SJCRH30 (cell line): ENCODE measurements around the gene SEMA7A. TPM values are rescaled to one million over a fixed set of nuclear protein-coding genes. Genes with fewer than 3 reads are reported as not detected.
"Not testable (repeated sequence)": the region's sequence is repeated elsewhere in the genome, so short reads cannot be mapped to it uniquely, and the experiment has no call there.

Experiments
- DNase-seq, 2 experiments: peaks; one replicate each; pipeline ENCODE4 v3.0.0-alpha.2; 2015 to 2020
- H3K27ac ChIP-seq: fragments of 250-450 bp; sonication (Bioruptor Pico); 2 replicates; pipeline ENCODE4 v1.5.1; 2020; ENCODE audit warnings: mild to moderate bottlenecking, moderate library complexity
- H3K27me3 ChIP-seq: fragments of 250-450 bp; sonication (Bioruptor Pico); 2 replicates; pipeline ENCODE4 v1.5.1; 2020; ENCODE audit warnings: mild to moderate bottlenecking, moderate library complexity
- H3K36me3 ChIP-seq: fragments of 250-450 bp; sonication (Bioruptor Pico); 2 replicates; pipeline ENCODE4 v1.5.1; 2020; ENCODE audit warnings: mild to moderate bottlenecking, moderate library complexity
- H3K4me1 ChIP-seq: fragments of 250-450 bp; sonication (Bioruptor Pico); 2 replicates; pipeline ENCODE4 v1.5.1; 2020; ENCODE audit warnings: mild to moderate bottlenecking, moderate library complexity
- H3K4me3 ChIP-seq: fragments of 250-450 bp; sonication (Bioruptor Pico); 2 replicates; pipeline ENCODE4 v1.5.1; 2020; ENCODE audit warnings: mild to moderate bottlenecking, moderate library complexity
- H3K9me3 ChIP-seq: fragments of 250-450 bp; sonication (Bioruptor Pico); replicated peaks from 2 replicates; pipeline ENCODE4 v1.5.1; 2020; ENCODE audit warnings: mild to moderate bottlenecking, moderate library complexity
- total RNA-seq: library from RNA; depleted of rRNA; stranded (reverse); fragments of >200 nt; shearing (Covaris generic); gene quantifications from 2 replicates; pipeline ENCODE4 v1.2.3, GENCODE V29; 2014; rRNA removed

Gene SEMA7A, protein sequence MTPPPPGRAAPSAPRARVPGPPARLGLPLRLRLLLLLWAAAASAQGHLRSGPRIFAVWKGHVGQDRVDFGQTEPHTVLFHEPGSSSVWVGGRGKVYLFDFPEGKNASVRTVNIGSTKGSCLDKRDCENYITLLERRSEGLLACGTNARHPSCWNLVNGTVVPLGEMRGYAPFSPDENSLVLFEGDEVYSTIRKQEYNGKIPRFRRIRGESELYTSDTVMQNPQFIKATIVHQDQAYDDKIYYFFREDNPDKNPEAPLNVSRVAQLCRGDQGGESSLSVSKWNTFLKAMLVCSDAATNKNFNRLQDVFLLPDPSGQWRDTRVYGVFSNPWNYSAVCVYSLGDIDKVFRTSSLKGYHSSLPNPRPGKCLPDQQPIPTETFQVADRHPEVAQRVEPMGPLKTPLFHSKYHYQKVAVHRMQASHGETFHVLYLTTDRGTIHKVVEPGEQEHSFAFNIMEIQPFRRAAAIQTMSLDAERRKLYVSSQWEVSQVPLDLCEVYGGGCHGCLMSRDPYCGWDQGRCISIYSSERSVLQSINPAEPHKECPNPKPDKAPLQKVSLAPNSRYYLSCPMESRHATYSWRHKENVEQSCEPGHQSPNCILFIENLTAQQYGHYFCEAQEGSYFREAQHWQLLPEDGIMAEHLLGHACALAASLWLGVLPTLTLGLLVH
- total RNA-seq = 2.6 and 2.8 TPM in 2 replicates

DNA sequence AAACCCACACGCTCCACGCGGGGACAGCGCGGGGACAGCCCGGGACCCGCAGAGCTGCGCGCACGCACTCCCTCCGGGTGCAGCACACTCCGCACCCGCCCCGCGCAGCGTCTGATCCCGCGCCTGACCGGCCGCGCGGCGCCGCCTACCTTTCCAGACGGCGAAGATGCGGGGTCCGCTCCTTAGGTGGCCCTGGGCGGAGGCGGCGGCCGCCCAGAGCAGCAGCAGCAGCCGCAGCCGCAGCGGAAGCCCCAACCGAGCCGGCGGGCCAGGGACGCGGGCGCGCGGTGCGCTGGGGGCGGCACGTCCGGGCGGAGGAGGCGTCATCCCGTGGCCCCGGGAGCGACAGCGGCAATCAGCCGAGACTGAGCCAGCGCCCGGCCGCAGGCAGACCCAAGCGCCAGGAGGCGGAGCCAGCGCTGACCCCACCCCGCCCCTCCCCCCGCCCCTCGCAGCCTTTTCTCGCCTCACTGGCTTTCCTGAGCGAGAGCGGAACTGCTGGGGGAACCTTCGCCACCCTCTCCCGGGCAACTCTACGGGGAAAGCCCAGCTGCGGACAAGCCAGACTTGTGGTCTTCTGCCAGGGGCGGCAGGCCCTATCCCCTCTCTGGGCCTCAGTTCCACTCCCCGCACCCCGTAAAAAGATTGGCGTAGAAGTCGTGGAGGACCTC lies at the start of gene SEMA7A:
Gene SEMA7A (minus strand): TSS at position 367 of the 671 bp plus-strand sequence. CDS start 40 bp downstream, at position 327.
- peak; percentile 82 to 89 for DNase-seq
- H3K4me3 ChIP-seq = peak within 1 kb of the TSS; percentile 86
- peaks cover 7% of the 10 kb centered on the region for H3K4me1 ChIP-seq
- H3K27ac ChIP-seq = no peak within 1 kb of the TSS
- H3K27me3 ChIP-seq = peaks cover 5% of the 10 kb centered on the region; the same call in 1 of the 2 replicates
- no peaks in the 10 kb centered on the region for H3K9me3 ChIP-seq
- no peaks in the 10 kb centered on the region for H3K36me3 ChIP-seq

DNA sequence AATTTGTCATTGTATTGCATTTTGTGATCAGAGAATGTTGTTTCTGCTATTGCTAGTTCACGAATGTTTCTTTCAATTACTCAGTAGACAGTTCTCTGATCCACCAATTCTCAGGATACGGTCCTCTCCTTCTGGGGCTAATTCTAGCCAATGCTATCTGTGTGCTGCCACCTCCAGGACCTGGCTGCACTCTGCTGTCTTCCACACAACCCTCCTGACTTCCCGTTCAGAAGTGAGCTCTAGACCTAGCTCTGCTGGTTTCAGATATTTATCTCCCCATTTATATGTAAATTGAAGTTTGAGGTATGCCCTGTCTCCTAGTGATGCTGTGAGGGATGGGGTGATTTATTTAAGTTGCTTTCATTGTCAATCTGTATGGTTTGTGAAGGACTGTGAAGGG lies 48.9 kb upstream of the SEMA7A start:
- DNase-seq = no peak
- H3K27ac ChIP-seq = no peak overlapping the region
- no peaks in the 10 kb centered on the region for H3K9me3 ChIP-seq
- H3K4me3 ChIP-seq = no peak overlapping the region
- H3K36me3 ChIP-seq = peaks cover 4% of the 10 kb centered on the region; the same call in 1 of the 2 replicates
- H3K4me1 ChIP-seq = no peaks in the 10 kb centered on the region
- H3K27me3 ChIP-seq = no peaks in the 10 kb centered on the region

DNA sequence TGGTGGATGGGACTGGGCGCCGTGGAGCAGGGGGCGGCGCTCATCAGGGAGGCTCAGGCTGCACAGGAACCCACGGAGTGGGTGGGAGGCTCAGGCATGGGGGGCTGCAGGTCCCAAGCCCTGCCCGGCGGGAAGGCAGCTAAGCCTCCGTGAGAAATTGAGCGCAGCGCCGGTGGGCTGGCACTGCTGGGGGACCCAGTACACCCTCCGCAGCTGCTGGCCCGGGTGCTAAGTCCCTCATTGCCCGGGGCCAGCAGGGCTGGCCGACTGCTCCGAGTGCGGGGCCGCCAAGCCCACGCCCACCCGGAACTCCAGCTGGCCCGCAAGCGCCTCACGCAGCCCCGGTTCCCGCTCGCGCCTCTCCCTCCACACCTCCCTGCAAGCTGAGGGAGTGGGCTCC lies 46.6 kb upstream of the SEMA7A start:
- not testable (repeated sequence) for H3K4me1 ChIP-seq, H3K4me3 ChIP-seq, H3K27ac ChIP-seq, H3K9me3 ChIP-seq, DNase-seq, H3K36me3 ChIP-seq, H3K27me3 ChIP-seq

DNA sequence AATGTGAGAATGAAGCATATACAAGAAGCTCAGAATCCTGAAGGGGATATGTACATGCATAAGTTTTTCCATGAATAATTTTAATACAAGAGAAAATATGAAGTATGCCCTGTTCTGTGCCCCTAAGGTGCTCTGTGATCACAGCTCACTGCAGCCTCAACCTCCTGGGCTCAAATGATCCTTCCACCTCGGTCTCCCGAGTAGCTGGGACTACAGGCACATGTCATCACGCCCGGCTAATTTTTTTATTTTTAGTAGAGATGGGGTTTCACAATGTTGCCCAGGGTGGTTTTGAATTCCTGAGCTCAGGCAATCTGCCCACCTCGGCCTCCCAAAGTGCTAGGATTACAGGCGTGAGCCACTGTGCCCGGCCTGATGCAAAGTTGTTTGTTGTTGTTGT lies 37.9 kb upstream of the SEMA7A start:
- H3K4me3 ChIP-seq, H3K27me3 ChIP-seq, DNase-seq, H3K27ac ChIP-seq, H3K9me3 ChIP-seq: not testable (repeated sequence)
- Histone ChIP-seq H3K36me3 (peaks cover 47% of the 10 kb centered on the region), H3K4me1 (peaks cover 24% of the 10 kb centered on the region)

DNA sequence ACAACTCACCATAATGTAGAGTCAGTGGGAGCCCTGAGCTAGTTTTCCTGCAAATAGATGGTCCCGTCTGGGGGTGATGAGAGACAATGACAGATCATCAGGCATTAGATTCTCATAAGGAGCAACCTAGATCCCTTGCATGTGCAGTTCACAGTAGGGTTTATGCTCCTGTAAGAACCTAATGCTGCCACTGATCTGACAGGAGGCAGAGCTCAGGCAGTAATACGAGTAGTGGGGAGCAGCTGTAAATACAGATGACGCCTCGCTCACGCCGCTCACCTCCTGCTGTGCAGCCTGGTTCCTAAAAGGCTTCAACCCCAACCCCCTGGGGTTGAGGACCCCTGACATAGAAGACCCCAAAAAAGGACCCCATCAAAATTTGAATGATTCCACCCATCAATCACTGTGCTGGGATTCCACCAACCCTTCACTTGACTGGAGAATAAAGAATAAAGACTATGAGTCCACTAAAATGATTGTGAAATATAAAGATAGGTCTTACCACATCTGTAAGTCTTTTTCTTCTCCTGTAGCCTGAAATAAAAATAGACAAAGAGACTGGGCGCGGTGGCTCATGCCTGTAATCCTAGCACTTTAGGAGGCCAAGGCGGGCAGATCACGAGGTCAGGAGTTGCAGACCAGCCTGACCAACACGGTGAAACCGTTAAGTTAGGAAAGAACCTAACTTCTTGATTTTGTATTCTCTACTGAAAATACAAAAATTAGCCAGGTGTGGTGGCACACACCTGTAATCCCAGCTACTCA lies 37.1 kb upstream of the SEMA7A start:
- H3K4me3 ChIP-seq = no peak overlapping the region
- peaks cover 6% of the 10 kb centered on the region; the same call in 1 of the 2 replicates for H3K9me3 ChIP-seq
- peaks cover 24% of the 10 kb centered on the region for H3K4me1 ChIP-seq
- no peak overlapping the region for H3K27ac ChIP-seq
- DNase-seq = peak; percentile 24 to 50
- H3K36me3 ChIP-seq = peaks cover 55% of the 10 kb centered on the region
- H3K27me3 ChIP-seq = no peaks in the 10 kb centered on the region

DNA sequence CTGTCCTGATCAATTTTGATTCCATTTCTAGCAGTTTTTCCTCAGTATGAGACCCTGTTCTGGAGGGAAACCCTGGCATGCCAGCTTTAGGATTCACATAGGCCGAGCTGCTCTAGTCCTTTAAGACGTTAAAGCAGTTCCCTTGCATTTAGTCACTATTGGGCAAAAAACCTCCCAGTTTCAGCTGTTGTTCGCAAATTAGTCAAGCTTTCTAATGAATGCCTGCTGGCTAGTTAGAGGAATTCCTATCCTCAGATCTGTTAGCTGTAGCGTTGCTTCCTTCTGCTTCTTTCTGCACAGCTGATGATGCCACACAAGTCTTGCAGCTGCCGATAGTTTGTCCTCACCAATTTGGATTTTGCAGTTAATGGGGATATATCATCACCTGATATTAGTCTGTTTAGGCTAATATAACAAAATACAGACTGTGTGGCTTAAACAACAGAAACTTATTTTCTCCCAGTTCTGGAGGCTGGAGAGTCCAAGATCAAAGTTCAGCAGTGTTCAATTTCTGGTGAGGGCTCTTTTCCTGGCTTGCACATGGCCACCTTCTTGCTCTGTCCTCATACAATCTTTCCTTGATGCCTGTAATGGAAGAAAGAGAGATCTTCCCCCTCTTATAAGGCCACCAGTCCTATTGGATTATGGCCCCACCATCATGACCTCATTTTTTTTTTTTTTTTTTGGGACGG lies 34.7 kb upstream of the SEMA7A start:
- H3K27me3 ChIP-seq = no peaks in the 10 kb centered on the region
- DNase-seq = peak; percentile 88 to 98
- peaks cover 18% of the 10 kb centered on the region for H3K9me3 ChIP-seq
- H3K27ac ChIP-seq = peak overlapping the region; percentile 99
- H3K4me1 ChIP-seq = peaks cover 27% of the 10 kb centered on the region
- peaks cover 56% of the 10 kb centered on the region for H3K36me3 ChIP-seq
- H3K4me3 ChIP-seq = no peak overlapping the region

DNA sequence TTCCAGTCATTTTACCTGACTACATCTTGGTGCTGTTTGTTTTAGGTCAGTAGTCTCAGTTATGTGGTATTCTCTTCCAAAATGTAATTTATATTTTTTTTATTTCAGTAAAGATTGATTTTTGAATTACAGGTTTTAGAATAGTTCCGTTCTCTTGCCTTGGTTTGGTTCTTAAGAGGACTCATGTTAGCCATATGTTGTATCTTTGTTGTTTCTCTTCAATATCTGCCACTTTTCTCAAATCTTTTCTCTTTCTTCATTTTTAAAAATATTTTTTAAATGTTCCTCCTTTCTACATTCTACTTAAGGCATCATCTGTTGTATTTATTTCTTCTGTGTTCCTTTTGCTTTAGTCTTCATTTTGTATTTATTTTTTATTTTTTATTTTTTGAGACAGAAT lies 32.8 kb upstream of the SEMA7A start:
- no peak for DNase-seq
- peaks cover 46% of the 10 kb centered on the region for H3K36me3 ChIP-seq
- peaks cover 19% of the 10 kb centered on the region for H3K9me3 ChIP-seq
- H3K4me3 ChIP-seq = no peak overlapping the region
- no peaks in the 10 kb centered on the region for H3K27me3 ChIP-seq
- H3K4me1 ChIP-seq = peaks cover 29% of the 10 kb centered on the region
- H3K27ac ChIP-seq = peak overlapping the region; percentile 99; the same call in 1 of the 2 replicates

DNA sequence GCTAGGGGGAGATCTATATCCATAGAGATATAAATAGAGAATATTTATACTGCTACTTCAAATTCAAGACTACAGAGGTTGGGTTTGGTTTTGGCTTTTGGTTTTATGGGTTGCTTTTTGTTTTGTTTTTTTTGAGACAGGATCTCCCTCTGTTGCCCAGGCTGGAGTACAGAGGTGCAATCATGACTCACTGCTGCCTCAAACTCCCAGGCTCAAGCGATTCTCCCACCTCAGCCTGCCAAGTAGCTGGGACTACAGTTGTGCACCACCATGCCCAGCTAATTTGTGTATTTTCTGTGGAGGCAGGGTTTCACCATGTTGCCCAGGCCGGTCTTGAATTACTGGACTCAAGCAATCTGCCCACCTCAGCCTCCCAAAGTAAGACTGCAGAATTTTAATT lies 31.1 kb upstream of the SEMA7A start:
- Histone ChIP-seq H3K27me3 (no peaks in the 10 kb centered on the region), H3K36me3 (peaks cover 35% of the 10 kb centered on the region), H3K9me3 (peaks cover 13% of the 10 kb centered on the region), H3K4me3 (no peak overlapping the region), H3K27ac (no peak overlapping the region), H3K4me1 (peaks cover 33% of the 10 kb centered on the region)
- DNase-seq = no peak

DNA sequence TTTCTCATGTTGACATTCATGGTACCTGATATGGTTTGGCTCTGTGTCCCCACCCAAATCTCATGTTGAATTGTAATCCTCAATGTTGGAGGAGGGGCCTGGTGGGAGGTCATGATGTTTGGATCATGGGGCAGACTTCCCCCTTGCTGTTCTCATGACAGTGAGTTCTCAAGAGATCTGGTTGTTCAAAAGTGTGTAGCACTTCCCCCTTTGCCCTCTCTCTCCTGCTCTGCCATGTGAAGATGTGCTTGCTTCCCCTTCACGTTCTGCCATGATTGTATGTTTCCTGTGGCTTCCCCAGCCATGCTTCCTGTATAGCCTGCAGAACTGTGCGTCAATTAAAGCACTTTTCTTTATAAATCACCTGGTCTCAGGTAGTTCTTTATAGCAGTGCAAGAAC lies 30.5 kb upstream of the SEMA7A start:
- no peak overlapping the region for H3K27ac ChIP-seq
- peaks cover 30% of the 10 kb centered on the region for H3K36me3 ChIP-seq
- peaks cover 13% of the 10 kb centered on the region for H3K9me3 ChIP-seq
- DNase-seq = no peak
- H3K27me3 ChIP-seq = no peaks in the 10 kb centered on the region
- H3K4me1 ChIP-seq = peaks cover 28% of the 10 kb centered on the region
- H3K4me3 ChIP-seq = no peak overlapping the region

DNA sequence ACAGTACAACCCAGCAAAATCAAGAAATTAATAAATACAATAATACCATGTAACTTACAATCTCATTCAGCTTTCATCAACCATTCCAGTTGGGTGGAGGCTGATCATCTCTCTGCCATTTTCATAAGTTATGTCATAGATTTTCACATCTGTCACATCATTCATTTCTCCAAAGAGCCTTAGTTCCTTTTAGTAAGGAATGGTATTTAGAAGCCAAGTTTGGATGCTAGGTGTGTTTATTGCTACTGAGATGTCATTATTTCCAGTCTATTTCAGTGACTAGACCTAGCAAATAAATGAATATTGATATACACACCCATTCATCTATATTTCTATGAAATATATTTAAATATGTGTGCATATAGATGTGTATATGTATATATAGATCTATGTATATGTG lies 29.9 kb upstream of the SEMA7A start:
- H3K27ac ChIP-seq = peak overlapping the region; percentile 99
- peak in 1 of 2 experiments; percentile 28 for DNase-seq

DNA sequence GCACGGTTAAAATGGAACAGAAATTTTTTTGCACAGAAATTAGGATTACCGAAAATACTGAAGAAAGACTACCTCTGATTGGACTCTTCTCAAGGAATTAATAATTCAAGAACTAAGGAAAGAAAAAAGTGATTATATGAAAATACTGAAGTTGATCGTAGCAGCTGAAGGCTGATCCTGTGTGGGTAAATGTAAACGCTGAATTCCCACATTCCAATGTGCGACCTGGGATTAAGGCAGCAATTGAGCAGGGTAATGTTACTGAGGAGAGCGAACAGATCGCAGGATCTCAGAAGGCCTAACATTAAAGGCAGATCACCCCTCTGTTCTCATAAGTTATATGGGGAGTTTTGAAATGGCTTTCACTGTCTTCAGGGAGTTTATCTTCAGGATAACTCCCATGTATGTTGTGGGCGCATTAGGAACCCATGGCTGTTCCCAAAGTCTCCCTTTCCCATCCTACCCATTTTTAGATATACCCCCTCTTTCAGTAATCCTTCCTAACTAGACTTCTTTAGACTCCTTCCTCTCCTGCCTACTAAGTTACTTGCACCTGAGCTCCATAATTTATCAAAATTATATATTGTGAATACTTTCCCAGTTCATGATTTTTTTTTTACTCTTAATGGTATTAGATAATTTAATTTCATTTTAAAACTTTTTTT lies 28.2 kb upstream of the SEMA7A start:
- H3K27me3 ChIP-seq = no peaks in the 10 kb centered on the region
- peak overlapping the region; percentile 99 for H3K27ac ChIP-seq
- H3K9me3 ChIP-seq = peaks cover 13% of the 10 kb centered on the region
- peak; percentile 71 to 81 for DNase-seq
- peak overlapping the region; percentile 77 for H3K4me3 ChIP-seq
- H3K36me3 ChIP-seq = peaks cover 25% of the 10 kb centered on the region
- peaks cover 12% of the 10 kb centered on the region; the same call in 1 of the 2 replicates for H3K4me1 ChIP-seq

More for the DNA sequence above, 29.9 kb upstream of the SEMA7A start:
- peak overlapping the region; percentile 77 for H3K4me3 ChIP-seq
- H3K36me3 ChIP-seq = peaks cover 30% of the 10 kb centered on the region
- H3K4me1 ChIP-seq = peaks cover 23% of the 10 kb centered on the region
- H3K9me3 ChIP-seq = peaks cover 13% of the 10 kb centered on the region
- no peaks in the 10 kb centered on the region for H3K27me3 ChIP-seq

DNA sequence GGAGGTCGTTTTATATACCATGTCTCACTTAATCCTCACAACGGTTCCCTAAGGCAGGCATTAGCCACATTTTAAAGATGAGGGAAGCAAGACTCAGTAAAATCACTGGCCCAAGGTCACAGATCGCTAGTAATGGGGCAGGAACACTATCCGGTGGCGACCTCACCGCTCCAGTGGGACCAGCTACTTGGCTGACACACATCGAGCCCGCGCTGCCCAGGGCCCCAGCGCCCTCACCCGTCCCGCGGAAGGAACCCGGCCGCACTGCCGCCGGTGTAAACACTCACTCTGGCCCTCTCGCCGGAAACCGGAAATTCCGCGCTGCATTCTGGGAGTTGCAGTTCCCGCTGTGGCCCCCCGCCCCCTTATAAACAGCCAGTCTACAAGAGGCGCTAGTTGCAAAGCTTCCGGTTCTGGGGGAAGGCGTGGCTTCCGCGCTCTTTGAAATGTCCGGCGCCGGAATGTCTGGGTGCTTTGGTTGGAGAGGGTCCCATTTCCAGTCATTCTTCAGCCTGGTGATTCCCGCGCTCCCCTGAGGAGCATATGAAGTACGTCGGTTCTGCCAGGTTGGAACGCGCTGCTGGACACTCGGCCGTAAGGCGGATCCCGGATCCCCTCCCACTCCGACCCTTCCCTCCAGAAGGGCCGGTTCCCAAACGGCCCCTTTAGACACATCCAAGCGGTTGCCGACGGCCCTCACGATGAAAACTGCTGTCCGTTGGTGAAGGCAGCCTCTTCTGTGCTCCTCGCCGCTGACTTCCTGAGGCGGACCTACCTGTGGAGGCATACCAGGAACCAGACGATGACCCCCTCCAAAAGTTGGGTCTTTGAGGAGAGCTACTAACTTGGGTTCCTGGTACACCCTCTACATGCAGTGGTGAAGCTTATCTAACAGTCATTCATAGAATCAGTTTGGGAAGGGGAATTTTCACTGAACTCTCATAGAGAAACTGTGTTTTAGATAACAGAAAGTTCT lies 27.4 kb upstream of the SEMA7A start, which contains the start of gene UBL7:
Gene UBL7 (minus strand): TSS at position 290 of the 976 bp plus-strand sequence. CDS start 2,293 bp downstream, outside the sequence.
- H3K4me1 ChIP-seq = peaks cover 9% of the 10 kb centered on the region; the same call in 1 of the 2 replicates
- H3K27me3 ChIP-seq = no peaks in the 10 kb centered on the region
- H3K27ac ChIP-seq = peak within 1 kb of the TSS; percentile 99
- peaks cover 17% of the 10 kb centered on the region for H3K36me3 ChIP-seq
- peak; percentile 99 for DNase-seq
- peak within 1 kb of the TSS; percentile 77 for H3K4me3 ChIP-seq
- peaks cover 13% of the 10 kb centered on the region for H3K9me3 ChIP-seq
